ENCODE data around the gene ADAMTS7.

The ADAMTS7 gene

GRCh38 chr15:78811825-78812183 is 540 bp upstream of the ADAMTS7 start:
- TF ChIP-seq CTCF (IDR thresholded peaks at IDR 0.05; ENCODE audit: low read depth, low read length): no peak
- no peak for DNase-seq
- peaks cover 3% of the 10 kb centered on the region for H3K9me3 ChIP-seq (ENCODE audit: severe bottlenecking)
- H3K36me3 ChIP-seq: no peaks in the 10 kb centered on the region
- peak overlapping the region; percentile 58 for H3K27ac ChIP-seq
- H3K4me3 ChIP-seq (ENCODE audit: low read depth, low read length): peak overlapping the region; percentile 30
- no peaks in the 10 kb centered on the region for H3K27me3 ChIP-seq (ENCODE audit: insufficient read depth, low read depth, severe bottlenecking)

GRCh38 chr15:78810362-78811123 is 721 bp downstream of the ADAMTS7 start:
- H3K27ac ChIP-seq: no peak overlapping the region; the same call in 1 of the 2 replicates
- H3K36me3 ChIP-seq: no peaks in the 10 kb centered on the region
- DNase-seq: peak; percentile 40
- no peak for TF ChIP-seq CTCF (IDR thresholded peaks at IDR 0.05; ENCODE audit: low read depth, low read length)
- no peaks in the 10 kb centered on the region for H3K27me3 ChIP-seq (ENCODE audit: insufficient read depth, low read depth, severe bottlenecking)
- H3K4me3 ChIP-seq (ENCODE audit: low read depth, low read length): peak overlapping the region; percentile 59
- peaks cover 3% of the 10 kb centered on the region for H3K9me3 ChIP-seq (ENCODE audit: severe bottlenecking)

GRCh38 chr15:78810003-78810361 is 1.3 kb downstream of the ADAMTS7 start:
- H3K36me3 ChIP-seq: no peaks in the 10 kb centered on the region
- no peak for DNase-seq
- peak overlapping the region; percentile 59 for H3K4me3 ChIP-seq (ENCODE audit: low read depth, low read length)
- H3K27ac ChIP-seq: no peak overlapping the region
- peaks cover 3% of the 10 kb centered on the region for H3K9me3 ChIP-seq (ENCODE audit: severe bottlenecking)
- H3K27me3 ChIP-seq (ENCODE audit: insufficient read depth, low read depth, severe bottlenecking): no peaks in the 10 kb centered on the region
- TF ChIP-seq CTCF (IDR thresholded peaks at IDR 0.05; ENCODE audit: low read depth, low read length): no peak

- Histone ChIP-seq H3K27me3 (ENCODE audit: insufficient read depth, low read depth, severe bottlenecking) (no peaks in the 10 kb centered on the region), H3K27ac (no peak overlapping the region), H3K4me3 (ENCODE audit: low read depth, low read length) (no peak overlapping the region), H3K36me3 (no peaks in the 10 kb centered on the region), H3K9me3 (ENCODE audit: severe bottlenecking) (peaks cover 3% of the 10 kb centered on the region)
- TF ChIP-seq CTCF (IDR thresholded peaks at IDR 0.05; ENCODE audit: low read depth, low read length): peak; percentile 70
- DNase-seq: peak; percentile 33
These were observed 2.7 kb downstream of the ADAMTS7 start for GRCh38 chr15:78808550-78808949.

GRCh38 chr15:78807359-78807758 is 3.9 kb downstream of the ADAMTS7 start:
- peaks cover 3% of the 10 kb centered on the region for H3K9me3 ChIP-seq (ENCODE audit: severe bottlenecking)
- no peaks in the 10 kb centered on the region for H3K36me3 ChIP-seq
- H3K27me3 ChIP-seq (ENCODE audit: insufficient read depth, low read depth, severe bottlenecking): no peaks in the 10 kb centered on the region
- no peak overlapping the region for H3K4me3 ChIP-seq (ENCODE audit: low read depth, low read length)
- no peak for TF ChIP-seq CTCF (IDR thresholded peaks at IDR 0.05; ENCODE audit: low read depth, low read length)
- no peak for DNase-seq
- no peak overlapping the region for H3K27ac ChIP-seq

- Histone ChIP-seq H3K36me3 (no peaks in the 10 kb centered on the region), H3K27me3 (ENCODE audit: insufficient read depth, low read depth, severe bottlenecking) (no peaks in the 10 kb centered on the region), H3K27ac (no peak overlapping the region), H3K4me3 (ENCODE audit: low read depth, low read length) (no peak overlapping the region), H3K9me3 (ENCODE audit: severe bottlenecking) (peaks cover 3% of the 10 kb centered on the region)
- DNase-seq: no peak
- TF ChIP-seq CTCF (IDR thresholded peaks at IDR 0.05; ENCODE audit: low read depth, low read length): no peak
These were observed 6.9 kb downstream of the ADAMTS7 start for GRCh38 chr15:78804391-78804792.

Data from WERI-Rb-1 (cell line).